GM12892 (cell line): ENCODE measurements around the gene RPL18A.

Experiments
- POLR2A ChIP-seq: IDR thresholded peaks from 2 replicates; pipeline ENCODE4 v1.6.1; 2011; ENCODE audit warnings: low read depth, low read length, control low read depth
- POLR2AphosphoS5 ChIP-seq: IDR thresholded peaks from 2 replicates; pipeline ENCODE4 v1.6.1; 2011; ENCODE audit warnings: low read depth, low read length, control low read depth

GRCh38 chr19:17873786-17874757, 14.4 kb downstream of the RPL18A start:
- TF ChIP-seq POLR2AphosphoS5 (no peak), POLR2A (no peak)
